GM18499 (cell line): ENCODE results near the gene METTL27.
"Not testable (repeated sequence)": the region's sequence is repeated elsewhere in the genome, so short reads cannot be mapped to it uniquely, and the experiment has no call there.

Experiments
- ATAC-seq: cut with Tn5 transposase; IDR thresholded peaks from one replicate; pipeline ENCODE4 v1.9.1; 2021; ENCODE audit warnings: moderate number of reproducible peaks; ENCODE audit not compliant: insufficient read depth, unreplicated experiment

The METTL27 gene

GRCh38 chr7:73823257-73823656 lies 19.1 kb downstream of the METTL27 start:
- no peak for ATAC-seq

GRCh38 chr7:73822319-73823173 lies 19.8 kb downstream of the METTL27 start:
- ATAC-seq, result no peak

GRCh38 chr7:73821597-73822285 lies 20.6 kb downstream of the METTL27 start:
- ATAC-seq, result not testable (repeated sequence)

- no peak for ATAC-seq
Measured at GRCh38 chr7:73820013-73820412, 22.3 kb downstream of the METTL27 start.

- ATAC-seq, result no peak
Measured at GRCh38 chr7:73817121-73817520, 25.2 kb downstream of the METTL27 start.

- ATAC-seq, result no peak
Measured at GRCh38 chr7:73815436-73815835, 26.9 kb downstream of the METTL27 start.

- ATAC-seq, result no peak
Measured at GRCh38 chr7:73812996-73813395, 29.3 kb downstream of the METTL27 start.

- ATAC-seq, result no peak
Measured at GRCh38 chr7:73811760-73812168, 30.6 kb downstream of the METTL27 start.

- no peak for ATAC-seq
Measured at GRCh38 chr7:73810998-73811360, 31.3 kb downstream of the METTL27 start.

GRCh38 chr7:73809467-73809951 lies 32.8 kb downstream of the METTL27 start:
- ATAC-seq, result no peak

GRCh38 chr7:73802459-73802858 lies 39.9 kb downstream of the METTL27 start:
- ATAC-seq, result no peak

GRCh38 chr7:73801577-73801976 lies 40.7 kb downstream of the METTL27 start:
- no peak for ATAC-seq

GRCh38 chr7:73799282-73800141 lies 42.8 kb downstream of the METTL27 start:
- ATAC-seq, result no peak

GRCh38 chr7:73797176-73797575 lies 45.1 kb downstream of the METTL27 start:
- ATAC-seq, result not testable (repeated sequence)

GRCh38 chr7:73796656-73797055 lies 45.7 kb downstream of the METTL27 start:
- ATAC-seq, result not testable (repeated sequence)

GRCh38 chr7:73795188-73795587 lies 47.1 kb downstream of the METTL27 start:
- not testable (repeated sequence) for ATAC-seq

- ATAC-seq, result not testable (repeated sequence)
Measured at GRCh38 chr7:73791170-73791690, 51.1 kb downstream of the METTL27 start.

- no peak for ATAC-seq
Measured at GRCh38 chr7:73789051-73789450, 53.3 kb downstream of the METTL27 start.

GRCh38 chr7:73787786-73788048 lies 54.6 kb downstream of the METTL27 start:
- ATAC-seq, result not testable (repeated sequence)

GRCh38 chr7:73786588-73786987 lies 55.7 kb downstream of the METTL27 start:
- no peak for ATAC-seq
